Measurements from ENCODE around the gene SORCS2.

The SORCS2 gene

DNA sequence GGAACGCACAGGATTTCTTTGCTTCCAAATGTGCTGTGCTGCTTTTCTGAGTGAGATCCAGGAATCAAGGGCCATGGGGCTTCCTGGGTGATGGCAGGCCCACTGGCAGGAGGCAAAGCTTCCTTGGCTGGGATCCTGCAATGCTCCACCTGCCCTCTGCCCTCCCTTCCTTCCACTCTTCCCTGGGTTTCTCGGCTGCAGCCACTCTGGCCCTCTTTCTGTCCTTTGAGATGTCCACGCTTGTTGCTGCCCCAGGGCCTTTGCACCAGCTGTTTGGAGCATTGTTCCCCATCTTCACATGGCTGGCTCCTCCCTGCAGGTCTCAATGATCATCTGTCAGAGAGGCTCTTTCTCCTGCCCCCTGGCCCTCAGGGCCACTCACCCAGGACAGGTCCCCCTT lies 163.5 kb downstream of the SORCS2 start:
- H3K27ac ChIP-seq (ENCODE audit: low read length) = no peak overlapping the region
- TF ChIP-seq EZH2 (IDR thresholded peaks at IDR 0.05; ENCODE audit: borderline replicate concordance, low read depth, low read length, severe bottlenecking) (no peak), CTCF (IDR thresholded peaks at IDR 0.05; ENCODE audit: borderline replicate concordance, extremely low read depth, low read length, poor library complexity, severe bottlenecking) (no peak)
- no peak for ATAC-seq (ENCODE audit: insufficient read depth, low read depth)
- H3K4me3 ChIP-seq (ENCODE audit: low read depth in 1 of 2, low read length in 2 of 2) = no peak overlapping the region
- DNase-seq = no peak
- H3K4me2 ChIP-seq (ENCODE audit: insufficient read depth, low read length) = no peak overlapping the region
- H3K9me3 ChIP-seq (ENCODE audit: insufficient read depth, low read length, severe bottlenecking) = no peaks in the 10 kb centered on the region
- H3K27me3 ChIP-seq (ENCODE audit: insufficient read depth, low read length, poor library complexity) = peaks cover 3% of the 10 kb centered on the region
- H3K4me1 ChIP-seq (ENCODE audit: insufficient read depth, low read length) = no peaks in the 10 kb centered on the region
- no peaks in the 10 kb centered on the region for H4K20me1 ChIP-seq (ENCODE audit: insufficient read depth, low read length)
- H3K9ac ChIP-seq (ENCODE audit: low read depth, low read length) = no peak overlapping the region
- H3K36me3 ChIP-seq (ENCODE audit: insufficient read depth, low read length) = no peaks in the 10 kb centered on the region
- no peak overlapping the region for H2AFZ ChIP-seq (ENCODE audit: low read depth, low read length)
- H3K79me2 ChIP-seq (ENCODE audit: insufficient read depth, low read length) = no peaks in the 10 kb centered on the region

DNA sequence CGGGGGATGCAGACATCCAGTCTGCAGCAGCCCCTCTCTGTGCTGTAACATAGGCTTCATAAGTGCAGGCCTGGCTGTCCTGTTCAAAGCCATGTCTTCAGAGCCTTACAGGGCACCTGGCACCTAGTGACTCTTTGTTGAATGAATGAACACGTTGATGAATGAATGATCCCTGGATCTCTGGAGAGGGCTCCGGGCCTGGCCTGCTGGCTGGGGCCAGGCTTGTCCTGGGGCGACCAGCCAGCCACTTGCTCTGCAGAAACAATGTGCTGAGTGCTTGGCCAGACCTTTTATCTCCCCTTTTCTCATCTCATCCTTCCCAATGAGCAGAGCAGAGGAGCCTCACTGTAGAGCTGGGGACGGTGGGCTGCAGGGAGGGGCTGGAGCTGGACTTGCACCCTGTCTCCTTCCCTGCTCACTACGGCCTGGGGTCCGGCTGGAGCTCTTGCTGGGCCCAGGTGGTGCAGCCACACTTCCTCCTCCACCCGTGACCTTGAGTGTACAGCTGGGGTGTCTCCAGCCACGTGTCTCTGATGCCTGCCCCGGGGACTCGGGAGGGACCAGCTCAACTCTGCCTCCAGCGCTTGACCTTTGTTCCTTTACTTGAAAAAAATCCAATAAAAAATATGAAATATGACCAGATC lies 164.5 kb downstream of the SORCS2 start:
- Histone ChIP-seq H3K27me3 (ENCODE audit: insufficient read depth, low read length, poor library complexity) (peaks cover 3% of the 10 kb centered on the region), H3K4me3 (ENCODE audit: low read depth in 1 of 2, low read length in 2 of 2) (no peak overlapping the region), H3K9me3 (ENCODE audit: insufficient read depth, low read length, severe bottlenecking) (no peaks in the 10 kb centered on the region), H3K9ac (ENCODE audit: low read depth, low read length) (no peak overlapping the region), H3K4me1 (ENCODE audit: insufficient read depth, low read length) (no peaks in the 10 kb centered on the region), H3K36me3 (ENCODE audit: insufficient read depth, low read length) (no peaks in the 10 kb centered on the region), H3K79me2 (ENCODE audit: insufficient read depth, low read length) (no peaks in the 10 kb centered on the region), H3K27ac (ENCODE audit: low read length) (no peak overlapping the region), H4K20me1 (ENCODE audit: insufficient read depth, low read length) (no peaks in the 10 kb centered on the region), H2AFZ (ENCODE audit: low read depth, low read length) (no peak overlapping the region), H3K4me2 (ENCODE audit: insufficient read depth, low read length) (no peak overlapping the region)
- TF ChIP-seq EZH2 (IDR thresholded peaks at IDR 0.05; ENCODE audit: borderline replicate concordance, low read depth, low read length, severe bottlenecking) = no peak
- no peak for TF ChIP-seq CTCF (IDR thresholded peaks at IDR 0.05; ENCODE audit: borderline replicate concordance, extremely low read depth, low read length, poor library complexity, severe bottlenecking)
- ATAC-seq (ENCODE audit: insufficient read depth, low read depth) = no peak
- DNase-seq = no peak

- Histone ChIP-seq H4K20me1 (ENCODE audit: insufficient read depth, low read length) (no peaks in the 10 kb centered on the region), H3K27me3 (ENCODE audit: insufficient read depth, low read length, poor library complexity) (peaks cover 3% of the 10 kb centered on the region), H3K4me3 (ENCODE audit: low read depth in 1 of 2, low read length in 2 of 2) (no peak overlapping the region), H3K36me3 (ENCODE audit: insufficient read depth, low read length) (no peaks in the 10 kb centered on the region), H3K4me1 (ENCODE audit: insufficient read depth, low read length) (no peaks in the 10 kb centered on the region), H3K79me2 (ENCODE audit: insufficient read depth, low read length) (no peaks in the 10 kb centered on the region), H3K4me2 (ENCODE audit: insufficient read depth, low read length) (no peak overlapping the region), H2AFZ (ENCODE audit: low read depth, low read length) (no peak overlapping the region), H3K9me3 (ENCODE audit: insufficient read depth, low read length, severe bottlenecking) (no peaks in the 10 kb centered on the region), H3K27ac (ENCODE audit: low read length) (no peak overlapping the region), H3K9ac (ENCODE audit: low read depth, low read length) (no peak overlapping the region)
- TF ChIP-seq CTCF (IDR thresholded peaks at IDR 0.05; ENCODE audit: borderline replicate concordance, extremely low read depth, low read length, poor library complexity, severe bottlenecking) (no peak), EZH2 (IDR thresholded peaks at IDR 0.05; ENCODE audit: borderline replicate concordance, low read depth, low read length, severe bottlenecking) (no peak)
- DNase-seq (no peak), ATAC-seq (ENCODE audit: insufficient read depth, low read depth) (no peak)
Measured at GRCh38 chr4:7357323-7357722, 165.0 kb downstream of the SORCS2 start.
